AG04450 (cell line): ENCODE data around the gene ARFGAP2. TPM values are rescaled to one million over a fixed set of nuclear protein-coding genes. Genes with fewer than 3 reads are reported as not detected.

Experiments
- CTCF ChIA-PET: fragments of 300-600, 350-600 bp; formaldehyde crosslinking; extraction: SDS; loops from one replicate; lab custom pipeline; 2022; ENCODE audit warnings: antibody characterized with exemption, inconsistent platforms; lab: Charles Lee
- POLR2A ChIA-PET: fragments of 350-600 bp; formaldehyde crosslinking; extraction: SDS; loops from one replicate; lab custom pipeline; 2021; ENCODE audit warnings: antibody characterized with exemption, inconsistent platforms; lab: Yijun Ruan, JAX
- DNase-seq: peaks from one replicate; pipeline ENCODE4 v3.0.0-alpha.2; 2011; ENCODE audit warnings: low read depth, low spot score
- H3K27ac ChIP-seq: one replicate; pipeline ENCODE4 v1.5.1; 2012; ENCODE audit warnings: low read depth, low read length, control low read depth
- H3K27me3 ChIP-seq: one replicate; pipeline ENCODE4 v1.6.0; 2012; ENCODE audit warnings: low read length; ENCODE audit not compliant: control insufficient read depth, insufficient read depth
- H3K4me3 ChIP-seq: 2 replicates; pipeline ENCODE4 v1.5.1; 2011; ENCODE audit warnings: mild to moderate bottlenecking, low read depth, low read length, control low read depth
- H3K9me3 ChIP-seq: 2 replicates; pipeline ENCODE4 v1.5.1; 2012; ENCODE audit warnings: low read length; ENCODE audit not compliant: control insufficient read depth, insufficient read depth
- CTCF ChIP-seq: IDR thresholded peaks from 2 replicates; pipeline ENCODE4 v1.5.1; 2011; ENCODE audit warnings: low read depth, low read length, control low read depth, inconsistent platforms
- polyA plus RNA-seq: library from polyadenylated mRNA; depleted of rRNA; stranded (reverse); fragments of >200 nt; gene quantifications from 2 replicates; pipeline ENCODE4 v1.2.3, GENCODE V29; 2011

Gene ARFGAP2
- polyA plus RNA-seq, 1 experiment: 38.6 TPM

- CTCF ChIA-PET: interaction anchor here (0.5 to 3.0 kb wide), 50 partner anchors 10 to 701 kb away, joined by 3 to 73 read pairs (median 4); partner anchors contain the start of gene CSTPP1
- TF ChIP-seq CTCF: peak; percentile 100
- POLR2A ChIA-PET: interaction anchor here (0.6 to 1.5 kb wide), 5 partner anchors 9 to 411 kb away, joined by 3 to 5 read pairs (median 3); partner anchors contain the start of gene CSTPP1
- peak; percentile 74 for DNase-seq
- no peak overlapping the region for H3K4me3 ChIP-seq
- no peaks in the 10 kb centered on the region for H3K27me3 ChIP-seq
- no peak overlapping the region for H3K27ac ChIP-seq
- no peaks in the 10 kb centered on the region for H3K9me3 ChIP-seq
Observed at GRCh38 chr11:47152953-47153950, 23.4 kb downstream of the ARFGAP2 start.

- ChIA-PET CTCF (interaction anchor here (0.5 to 3.0 kb wide), 42 partner anchors 9 to 702 kb away, joined by 3 to 73 read pairs (median 4); partner anchors contain the start of gene CSTPP1), POLR2A (interaction anchor here (0.6 to 1.5 kb wide), 6 partner anchors 8 to 410 kb away, joined by 3 to 5 read pairs (median 3); partner anchors contain the start of gene CSTPP1)
- no peak overlapping the region for H3K4me3 ChIP-seq
- no peak overlapping the region for H3K27ac ChIP-seq
- H3K27me3 ChIP-seq: no peaks in the 10 kb centered on the region
- no peaks in the 10 kb centered on the region for H3K9me3 ChIP-seq
- TF ChIP-seq CTCF: no peak
- no peak for DNase-seq
Observed at GRCh38 chr11:47152126-47152952, 24.3 kb downstream of the ARFGAP2 start.

- ChIA-PET CTCF (interaction anchor here (1.5 kb wide), 1 partner anchor 233 kb away, joined by 6 read pairs; no protein-coding TSS in a partner anchor), POLR2A (interaction anchor here (0.8 kb wide), 1 partner anchor 63 kb away, joined by 3 read pairs; no protein-coding TSS in a partner anchor)
- Histone ChIP-seq H3K4me3 (no peak overlapping the region), H3K27ac (no peak overlapping the region), H3K9me3 (no peaks in the 10 kb centered on the region), H3K27me3 (no peaks in the 10 kb centered on the region)
- no peak for TF ChIP-seq CTCF
- no peak for DNase-seq
Observed at GRCh38 chr11:47149782-47150181, 26.9 kb downstream of the ARFGAP2 start.

GRCh38 chr11:47148903-47149531 lies 27.7 kb downstream of the ARFGAP2 start:
- Histone ChIP-seq H3K9me3 (no peaks in the 10 kb centered on the region), H3K27me3 (no peaks in the 10 kb centered on the region), H3K27ac (no peak overlapping the region), H3K4me3 (no peak overlapping the region)
- ChIA-PET CTCF (interaction anchor here (1.5 kb wide), 1 partner anchor 232 kb away, joined by 6 read pairs; no protein-coding TSS in a partner anchor), POLR2A (interaction anchor here (0.8 kb wide), 1 partner anchor 63 kb away, joined by 3 read pairs; no protein-coding TSS in a partner anchor)
- no peak for DNase-seq
- TF ChIP-seq CTCF: no peak
